Effector memory CD8-positive, alpha-beta T cell (primary cell): ENCODE results near the gene EREG.

Source experiments
- ATAC-seq: fragments of 150-1000 bp; cut with Tn5 transposase; replicated peaks from 2 replicates; pipeline ENCODE4 v1.10.0; 2021; ENCODE audit warnings: mild to moderate bottlenecking, moderate library complexity
- DNase-seq, 3 experiments: peaks; one replicate each; pipeline ENCODE4 v3.0.0; 2021
- H3K27ac Mint-ChIP-seq, 2 donors: one replicate each; pipeline ENCODE4 v1.8.0; 2022; ENCODE audit warnings: mild to moderate bottlenecking in 2 of 2, mixed read lengths in 2 of 2, moderate library complexity in 2 of 2
- H3K27me3 Mint-ChIP-seq, 2 donors: one replicate each; pipeline ENCODE4 v1.8.0; 2022; ENCODE audit warnings: mixed read lengths in 2 of 2
- H3K36me3 Mint-ChIP-seq: one replicate; pipeline ENCODE4 v1.8.0; 2022; ENCODE audit warnings: mild to moderate bottlenecking, moderate library complexity, mixed read lengths; ENCODE audit not compliant: insufficient read depth
- H3K4me1 Mint-ChIP-seq, 2 donors: one replicate each; pipeline ENCODE4 v1.8.0; 2022; ENCODE audit warnings: low read depth in 2 of 2, mixed read lengths in 2 of 2
- H3K4me3 Mint-ChIP-seq, 2 donors: one replicate each; pipeline ENCODE4 v1.8.0; 2022; ENCODE audit warnings: mild to moderate bottlenecking in 2 of 2, mixed read lengths in 2 of 2, moderate library complexity in 2 of 2
- H3K9me3 Mint-ChIP-seq, 2 donors: one replicate each; pipeline ENCODE4 v1.8.0; 2022; ENCODE audit warnings: mixed read lengths in 2 of 2

Gene EREG

GRCh38 chr4:74364256-74364651 lies 691 bp upstream of the EREG start:
- Mint-ChIP-seq H3K9me3 (no peaks in the 10 kb centered on the region), H3K27me3 (peaks cover 34 to 42% of the 10 kb centered on the region in 2 donors), H3K36me3 (no peaks in the 10 kb centered on the region), H3K4me3 (peak overlapping the region; percentile 36 to 48), H3K4me1 (peaks cover 9% of the 10 kb centered on the region in 2 donors), H3K27ac (no peak overlapping the region)
- ATAC-seq (no peak), DNase-seq (no peak)

- Mint-ChIP-seq H3K4me3 (no peak overlapping the region), H3K27me3 (peaks cover 34 to 53% of the 10 kb centered on the region in 2 donors), H3K27ac (no peak overlapping the region), H3K36me3 (no peaks in the 10 kb centered on the region), H3K4me1 (peaks cover 9% of the 10 kb centered on the region in 2 donors), H3K9me3 (no peaks in the 10 kb centered on the region)
- ATAC-seq: no peak
- DNase-seq: no peak
Measured at GRCh38 chr4:74365761-74366160, 816 bp downstream of the EREG start.

GRCh38 chr4:74366367-74366911 lies 1.5 kb downstream of the EREG start:
- Mint-ChIP-seq H3K4me1 (peaks cover 9% of the 10 kb centered on the region in 2 donors), H3K27me3 (peaks cover 34 to 54% of the 10 kb centered on the region in 2 donors), H3K9me3 (no peaks in the 10 kb centered on the region), H3K27ac (no peak overlapping the region), H3K4me3 (no peak overlapping the region), H3K36me3 (no peaks in the 10 kb centered on the region)
- ATAC-seq (no peak), DNase-seq (no peak)

GRCh38 chr4:74367656-74368290 lies 2.8 kb downstream of the EREG start:
- peaks cover 31 to 54% of the 10 kb centered on the region in 2 donors for H3K27me3 Mint-ChIP-seq
- H3K27ac Mint-ChIP-seq: no peak overlapping the region
- H3K9me3 Mint-ChIP-seq: no peaks in the 10 kb centered on the region
- DNase-seq: no peak
- no peaks in the 10 kb centered on the region for H3K36me3 Mint-ChIP-seq
- peaks cover 9% of the 10 kb centered on the region in 2 donors for H3K4me1 Mint-ChIP-seq
- no peak overlapping the region for H3K4me3 Mint-ChIP-seq
- no peak for ATAC-seq

GRCh38 chr4:74368596-74368995 lies 3.7 kb downstream of the EREG start:
- Mint-ChIP-seq H3K27me3 (peaks cover 23 to 50% of the 10 kb centered on the region in 2 donors), H3K36me3 (no peaks in the 10 kb centered on the region), H3K9me3 (no peaks in the 10 kb centered on the region), H3K27ac (no peak overlapping the region), H3K4me3 (no peak overlapping the region), H3K4me1 (peaks cover 9% of the 10 kb centered on the region in 2 donors)
- ATAC-seq: no peak
- no peak for DNase-seq

DNA sequence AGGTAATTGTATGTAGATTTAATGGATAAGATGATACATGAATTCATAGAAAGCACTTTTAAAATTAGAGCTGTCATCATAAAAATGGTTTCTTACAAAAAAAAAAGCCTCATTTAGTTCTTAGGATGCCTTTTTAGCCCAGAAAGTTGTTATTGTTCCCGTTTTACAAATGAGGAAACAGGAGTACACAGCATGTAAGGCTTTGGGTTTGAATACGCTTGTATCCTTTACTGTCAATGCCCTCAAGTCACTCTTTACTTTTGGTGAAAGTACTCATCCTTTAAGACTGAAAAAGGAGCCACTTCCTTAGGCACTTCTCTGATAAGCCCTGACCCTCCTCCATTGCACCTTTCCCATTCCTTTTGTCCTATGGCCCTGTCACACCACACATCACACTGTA lies 4.9 kb downstream of the EREG start:
- no peaks in the 10 kb centered on the region for H3K36me3 Mint-ChIP-seq
- peaks cover 10 to 37% of the 10 kb centered on the region in 2 donors for H3K27me3 Mint-ChIP-seq
- H3K4me1 Mint-ChIP-seq: peaks cover 4 to 6% of the 10 kb centered on the region in 2 donors
- ATAC-seq (no peak), DNase-seq (no peak)
- H3K4me3 Mint-ChIP-seq: no peak overlapping the region
- H3K9me3 Mint-ChIP-seq: no peaks in the 10 kb centered on the region
- no peak overlapping the region for H3K27ac Mint-ChIP-seq

DNA sequence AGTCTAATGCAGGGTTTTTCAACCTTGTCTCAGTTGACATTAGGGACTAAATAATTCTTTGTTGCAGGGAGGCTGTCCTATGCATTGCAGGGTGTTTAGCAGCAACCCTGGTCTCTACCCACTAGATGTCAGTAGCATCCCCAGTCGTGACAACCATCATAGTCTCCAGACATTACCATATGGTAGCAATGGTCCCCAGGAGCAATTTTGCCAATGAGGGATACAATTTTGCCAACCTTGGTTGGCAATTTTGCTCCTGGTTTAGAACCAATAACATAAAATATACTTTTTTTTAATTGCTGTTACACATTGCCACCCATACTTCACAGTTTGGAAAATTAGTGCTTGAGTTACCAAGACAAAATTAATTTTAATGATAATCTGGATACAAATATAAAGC lies 6.0 kb downstream of the EREG start:
- no peak overlapping the region for H3K27ac Mint-ChIP-seq
- no peaks in the 10 kb centered on the region for H3K36me3 Mint-ChIP-seq
- H3K27me3 Mint-ChIP-seq: peaks cover 0 to 27% of the 10 kb centered on the region in 2 donors
- no peaks in the 10 kb centered on the region for H3K4me1 Mint-ChIP-seq
- no peak overlapping the region for H3K4me3 Mint-ChIP-seq
- DNase-seq (peak; percentile 2 to 6 (median 3)), ATAC-seq (peak; percentile 76)
- H3K9me3 Mint-ChIP-seq: no peaks in the 10 kb centered on the region

- H3K4me3 Mint-ChIP-seq: no peak overlapping the region
- no peaks in the 10 kb centered on the region for H3K4me1 Mint-ChIP-seq
- no peak for ATAC-seq
- H3K9me3 Mint-ChIP-seq: no peaks in the 10 kb centered on the region
- H3K36me3 Mint-ChIP-seq: no peaks in the 10 kb centered on the region
- DNase-seq: no peak
- peaks cover 7 to 21% of the 10 kb centered on the region in 2 donors for H3K27me3 Mint-ChIP-seq
- H3K27ac Mint-ChIP-seq: no peak overlapping the region
Measured at GRCh38 chr4:74374128-74374527, 9.2 kb downstream of the EREG start.

DNA sequence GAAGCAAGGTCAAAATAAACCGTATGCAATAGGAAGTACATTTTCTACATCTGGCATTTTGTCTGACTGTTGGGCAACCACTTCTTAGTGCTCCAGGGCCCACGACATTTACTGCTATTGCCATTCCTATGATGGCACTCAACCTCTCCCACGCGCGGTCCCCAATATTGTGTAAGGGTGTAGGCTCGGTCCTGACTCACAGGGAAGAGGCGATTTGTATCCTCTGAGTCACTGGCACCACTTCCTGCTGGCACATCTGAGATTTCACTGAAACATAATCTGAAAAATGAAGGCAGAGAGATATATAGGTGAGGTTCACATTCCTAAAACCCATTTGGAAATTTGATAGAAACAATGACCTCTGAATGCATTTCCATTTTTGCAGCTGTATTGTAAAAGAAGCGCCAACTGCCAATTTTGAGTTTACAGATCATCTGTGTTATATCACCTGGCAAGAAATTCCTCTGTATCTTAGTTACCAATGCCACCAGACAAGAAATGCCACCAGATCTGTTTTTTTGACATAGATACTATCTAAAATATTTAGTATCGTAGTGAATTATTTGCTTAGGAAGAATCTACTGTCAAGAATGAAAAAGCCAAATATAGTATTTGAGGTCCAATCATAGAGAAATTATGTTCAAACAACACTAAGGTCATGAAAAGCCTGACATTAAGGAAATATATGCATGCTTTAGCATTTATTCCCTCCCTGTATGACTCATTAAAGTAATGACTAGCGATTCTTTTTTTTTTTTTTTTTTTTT lies 9.8 kb downstream of the EREG start:
- no peak for DNase-seq
- no peak overlapping the region for H3K27ac Mint-ChIP-seq
- ATAC-seq: no peak
- no peak overlapping the region for H3K4me3 Mint-ChIP-seq
- no peaks in the 10 kb centered on the region for H3K9me3 Mint-ChIP-seq
- H3K4me1 Mint-ChIP-seq: no peaks in the 10 kb centered on the region
- no peaks in the 10 kb centered on the region for H3K36me3 Mint-ChIP-seq
- peaks cover 7 to 21% of the 10 kb centered on the region in 2 donors for H3K27me3 Mint-ChIP-seq

DNA sequence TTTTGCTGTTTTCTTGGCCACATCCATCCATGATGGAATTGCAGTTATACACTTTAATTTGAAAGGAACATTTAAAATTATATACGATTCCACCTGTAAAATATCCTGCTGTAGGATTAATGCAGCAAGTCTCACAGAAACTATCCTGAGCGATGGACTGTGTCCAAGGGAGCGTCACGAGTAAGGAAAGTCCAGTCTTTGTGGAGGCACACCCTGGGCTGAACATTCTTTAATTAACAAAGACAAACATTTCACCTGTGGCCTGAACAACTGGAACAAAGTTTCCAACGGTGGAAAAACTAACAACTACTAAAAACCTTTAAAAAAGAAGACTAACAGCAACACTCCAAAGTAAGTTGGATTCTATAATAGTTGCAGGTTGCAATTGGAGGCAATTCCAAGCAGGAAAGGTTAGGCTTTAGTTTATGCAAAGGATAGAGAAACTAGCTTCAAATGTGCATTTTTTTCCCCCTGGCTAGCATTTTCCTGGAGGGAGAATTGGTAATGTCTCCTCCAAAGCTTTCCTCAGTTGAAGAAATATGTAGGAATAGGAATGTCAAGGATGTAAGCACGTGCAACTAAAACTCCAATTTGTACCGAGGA lies 11.0 kb downstream of the EREG start:
- Mint-ChIP-seq H3K27ac (no peak overlapping the region), H3K36me3 (no peaks in the 10 kb centered on the region), H3K9me3 (no peaks in the 10 kb centered on the region), H3K4me1 (no peaks in the 10 kb centered on the region), H3K4me3 (no peak overlapping the region), H3K27me3 (peaks cover 7 to 11% of the 10 kb centered on the region in 2 donors)
- DNase-seq (no peak), ATAC-seq (no peak)

GRCh38 chr4:74376888-74377483 lies 12.0 kb downstream of the EREG start:
- ATAC-seq (peak; percentile 53), DNase-seq (no peak)
- peaks cover 4 to 7% of the 10 kb centered on the region in 2 donors for H3K27me3 Mint-ChIP-seq
- H3K27ac Mint-ChIP-seq: no peak overlapping the region
- no peaks in the 10 kb centered on the region for H3K4me1 Mint-ChIP-seq
- no peaks in the 10 kb centered on the region for H3K36me3 Mint-ChIP-seq
- H3K9me3 Mint-ChIP-seq: no peaks in the 10 kb centered on the region
- H3K4me3 Mint-ChIP-seq: no peak overlapping the region

GRCh38 chr4:74377714-74378113 lies 12.8 kb downstream of the EREG start:
- Mint-ChIP-seq H3K9me3 (no peaks in the 10 kb centered on the region), H3K36me3 (no peaks in the 10 kb centered on the region), H3K4me1 (no peaks in the 10 kb centered on the region), H3K4me3 (no peak overlapping the region), H3K27me3 (peaks cover 7% of the 10 kb centered on the region in 2 donors), H3K27ac (no peak overlapping the region)
- no peak for ATAC-seq
- DNase-seq: no peak

GRCh38 chr4:74378573-74378972 lies 13.6 kb downstream of the EREG start:
- Mint-ChIP-seq H3K27me3 (peaks cover 7 to 8% of the 10 kb centered on the region in 2 donors), H3K9me3 (no peaks in the 10 kb centered on the region), H3K4me3 (no peak overlapping the region), H3K36me3 (no peaks in the 10 kb centered on the region), H3K27ac (no peak overlapping the region), H3K4me1 (no peaks in the 10 kb centered on the region)
- DNase-seq (no peak), ATAC-seq (no peak)
